Measurements from ENCODE around the gene TNFRSF4.
"Not testable (repeated sequence)": the region's sequence is repeated elsewhere in the genome, so short reads cannot be mapped to it uniquely, and the experiment has no call there.

TNFRSF4 gene

GRCh38 chr1:1213345-1214265 lies at the start of gene TNFRSF4:
Gene TNFRSF4 (minus strand): TSS chr1:1214153. CDS start chr1:1214127, 26 bp downstream.
- no peak for FAIRE-seq

DNA sequence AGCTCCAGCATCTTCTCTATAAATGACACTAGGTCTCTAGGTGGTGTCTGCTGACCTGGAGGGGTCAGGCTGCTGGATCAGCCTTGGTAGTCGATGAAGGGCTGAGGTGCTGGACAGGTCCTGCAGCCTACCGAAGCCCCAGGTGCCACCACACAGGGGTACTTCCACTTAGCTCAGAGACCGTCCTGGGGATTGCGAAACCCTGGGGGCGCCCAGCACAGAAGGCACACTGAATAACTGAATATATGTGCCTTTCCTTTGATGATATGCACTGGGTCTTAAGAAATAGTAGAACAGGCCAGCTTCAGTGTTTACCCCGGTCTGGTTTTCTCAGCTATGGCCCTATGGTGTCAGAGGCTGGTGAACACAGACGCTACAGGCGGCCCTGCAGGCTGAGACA lies 48.8 kb upstream of the TNFRSF4 start:
- FAIRE-seq: no peak

DNA sequence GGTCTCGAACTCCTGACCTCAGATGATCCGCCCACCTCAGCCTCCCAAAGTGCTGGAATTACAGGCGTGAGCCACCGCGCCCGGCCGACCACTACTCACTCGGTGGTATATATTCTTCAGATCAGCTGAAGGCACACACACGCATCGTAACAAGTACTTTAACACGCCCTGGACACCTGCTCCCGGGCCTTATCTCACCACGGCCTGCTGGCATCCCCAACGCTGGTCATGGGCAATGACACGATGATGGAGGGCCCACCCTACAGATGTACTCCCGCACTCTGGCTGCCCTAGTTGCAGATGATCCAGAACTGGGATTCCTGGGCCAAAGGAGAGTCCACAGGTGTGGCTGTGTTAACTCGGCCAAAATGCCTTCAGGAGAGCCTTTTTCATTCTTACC lies 48.1 kb upstream of the TNFRSF4 start:
- no peak for FAIRE-seq

GRCh38 chr1:1260843-1261560 lies 47.0 kb upstream of the TNFRSF4 start:
- FAIRE-seq: no peak

GRCh38 chr1:1259951-1260600 lies 46.1 kb upstream of the TNFRSF4 start:
- no peak for FAIRE-seq

DNA sequence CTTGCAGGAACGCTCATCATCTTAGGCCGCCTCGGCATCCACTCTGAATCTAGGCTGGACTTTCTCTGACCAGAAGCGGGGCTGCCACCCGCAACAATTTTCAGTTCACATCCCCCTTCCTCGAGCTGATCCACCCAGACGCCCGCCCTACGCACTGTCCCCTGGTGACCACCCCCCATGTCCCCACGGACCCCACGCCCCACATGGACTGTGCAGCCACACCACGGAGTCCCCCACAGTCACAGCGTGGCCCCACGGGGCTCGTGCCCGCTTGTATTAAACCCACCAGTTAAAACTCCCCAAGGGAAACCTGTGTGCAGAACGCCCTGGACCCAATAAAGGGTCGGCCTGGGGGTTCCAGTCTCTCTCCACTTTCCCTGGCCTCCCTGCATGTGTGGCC lies 45.6 kb upstream of the TNFRSF4 start:
- no peak for FAIRE-seq

DNA sequence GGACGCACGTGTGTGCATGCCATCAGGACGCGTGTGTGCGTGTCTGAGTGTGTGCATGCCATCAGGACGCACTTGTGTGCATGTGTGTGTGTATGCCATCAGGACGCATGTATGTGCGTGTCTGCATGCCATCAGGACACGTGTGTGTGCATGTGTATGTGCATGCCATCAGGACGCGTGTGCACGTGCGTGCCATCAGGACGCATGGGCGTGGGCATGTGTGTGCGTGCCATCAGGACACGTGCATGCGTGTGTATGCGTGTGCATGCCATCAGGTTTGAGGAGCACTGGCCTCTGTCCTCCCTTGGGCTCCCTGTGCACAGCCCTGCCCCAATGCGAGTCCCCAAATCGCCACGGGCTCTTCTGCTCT lies 45.2 kb upstream of the TNFRSF4 start:
- FAIRE-seq: no peak

GRCh38 chr1:1256956-1257871 lies 43.3 kb upstream of the TNFRSF4 start:
- no peak for FAIRE-seq

- FAIRE-seq: no peak
These were observed 41.7 kb upstream of the TNFRSF4 start for GRCh38 chr1:1255611-1256010.

DNA sequence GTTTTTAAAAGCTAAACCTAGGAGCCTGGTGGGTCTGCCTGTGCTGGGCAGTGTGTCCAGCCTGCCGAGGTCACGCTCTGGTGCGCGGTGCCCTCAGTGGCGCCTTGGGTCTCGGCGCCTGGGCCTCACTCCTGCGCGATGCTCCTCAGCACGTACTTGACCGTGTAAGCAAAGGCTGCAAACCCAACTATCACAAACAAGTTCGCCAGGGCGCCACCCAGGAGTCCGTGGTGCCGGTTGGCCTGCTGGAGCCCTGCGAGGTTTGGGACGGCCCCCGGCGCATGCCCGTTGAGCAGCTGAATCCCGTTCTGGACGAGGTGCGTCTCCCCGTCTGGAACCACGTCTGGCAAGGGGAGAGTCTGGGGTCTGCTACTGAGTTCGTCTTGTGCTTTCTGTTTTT lies 41.1 kb upstream of the TNFRSF4 start:
- FAIRE-seq: no peak

- FAIRE-seq: no peak
These were observed 40.7 kb upstream of the TNFRSF4 start for GRCh38 chr1:1254667-1254998.

DNA sequence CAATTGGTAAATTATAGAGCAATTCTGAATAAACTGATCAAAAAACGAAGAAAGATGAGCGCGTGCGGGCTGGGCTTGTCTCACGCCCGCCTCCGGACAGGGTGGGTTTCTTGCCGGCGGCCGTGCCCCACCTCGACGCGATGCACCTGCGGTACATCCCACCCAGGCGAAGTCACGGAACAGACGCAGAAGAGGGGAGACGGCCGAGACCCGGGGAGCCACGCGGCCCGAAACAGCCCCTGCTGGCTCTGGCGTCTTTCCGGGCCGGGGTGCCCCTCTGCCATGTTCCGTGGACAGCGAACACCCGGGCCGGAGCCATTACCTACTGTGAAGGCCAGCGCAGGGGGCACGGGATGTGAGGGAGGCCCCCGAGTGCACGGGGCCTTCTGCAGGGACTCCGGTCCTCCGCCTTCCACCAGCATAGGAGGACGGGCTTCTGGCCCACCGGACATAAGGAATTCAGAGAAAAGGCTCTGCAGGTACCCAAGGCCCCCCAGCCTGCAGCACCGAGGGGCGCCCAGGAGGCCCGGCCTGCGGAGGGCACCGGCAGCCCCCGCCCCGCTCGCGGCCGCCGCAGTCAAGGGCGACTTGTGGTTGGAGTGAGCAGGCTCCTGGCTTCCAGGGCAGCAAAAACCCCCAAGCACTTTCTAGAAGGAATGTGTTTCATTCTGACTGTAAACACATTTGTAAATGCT lies 40.2 kb upstream of the TNFRSF4 start:
- no peak for FAIRE-seq

- FAIRE-seq: no peak
These were observed 39.4 kb upstream of the TNFRSF4 start for GRCh38 chr1:1253314-1253713.

- FAIRE-seq: no peak
These were observed 36.9 kb upstream of the TNFRSF4 start for GRCh38 chr1:1250786-1251284.

DNA sequence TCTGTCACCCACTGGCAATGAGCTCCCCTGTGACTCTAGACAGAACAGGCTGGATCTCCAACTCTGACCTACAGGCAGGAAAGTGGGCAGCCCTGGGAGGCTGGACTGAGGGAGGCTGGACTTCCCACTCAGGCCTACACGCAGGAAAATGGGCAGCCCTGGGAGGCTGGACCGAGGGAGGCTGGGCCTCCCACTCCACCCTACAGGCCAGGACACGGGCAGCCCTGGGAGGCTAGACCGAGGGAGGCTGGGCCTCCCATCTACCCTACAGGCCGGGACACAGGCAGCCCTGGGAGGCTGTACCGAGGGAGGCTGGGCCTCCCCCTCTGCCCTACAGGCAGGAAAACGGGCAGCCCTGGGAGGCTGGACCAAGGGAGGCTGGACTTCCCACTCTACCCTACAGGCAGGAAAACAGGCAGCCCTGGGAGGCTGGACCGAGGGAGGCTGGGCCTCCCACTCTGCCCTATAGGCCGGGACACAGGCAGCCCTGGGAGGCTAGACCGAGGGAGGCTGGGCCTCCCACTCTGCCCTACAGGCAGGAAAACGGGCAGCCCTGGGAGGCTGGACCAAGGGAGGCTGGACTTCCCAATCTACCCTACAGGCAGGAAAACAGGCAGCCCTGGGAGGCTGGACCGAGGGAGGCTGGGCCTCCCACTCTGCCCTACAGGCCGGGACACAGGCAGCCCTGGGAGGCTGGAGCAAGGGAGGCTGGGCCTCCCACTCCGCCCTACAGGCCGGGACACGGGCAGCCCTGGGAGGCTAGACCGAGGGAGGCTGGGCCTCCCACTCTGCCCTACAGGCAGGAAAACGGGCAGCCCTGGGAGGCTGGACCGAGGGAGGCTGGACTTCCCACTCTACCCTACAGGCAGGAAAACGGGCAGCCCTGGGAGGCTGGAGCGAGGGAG lies 34.3 kb upstream of the TNFRSF4 start:
- FAIRE-seq: not testable (repeated sequence)

GRCh38 chr1:1247341-1247913 lies 33.5 kb upstream of the TNFRSF4 start:
- FAIRE-seq: no peak

- no peak for FAIRE-seq
These were observed 32.8 kb upstream of the TNFRSF4 start, which contains the start of gene C1QTNF12 for GRCh38 chr1:1246577-1247340. Gene C1QTNF12 (minus strand): TSS chr1:1246722. CDS start chr1:1246690, 32 bp downstream.

GRCh38 chr1:1245817-1246576 lies 32.0 kb upstream of the TNFRSF4 start:
- no peak for FAIRE-seq

All from A204.1 (cell line).